HepG2 (cell line): ENCODE measurements around the gene KCTD21. TPM values are rescaled to one million over a fixed set of nuclear protein-coding genes. Genes with fewer than 3 reads are reported as not detected.

ENCODE experiments used
- ATAC-seq: fragments of 200-7000 bp; cut with Tn5 transposase; 3 replicates; pipeline ENCODE4 v1.9.1; 2020; ENCODE audit warnings: mild to moderate bottlenecking, moderate library complexity
- BruUV-seq: library from RNA; stranded (reverse); fragments of 400-500 nt; replicated peaks from 2 replicates; lab custom pipeline; 2021; lab: Mats Ljungman, UMichigan
- CTCF ChIA-PET: fragments of 300-600 bp; formaldehyde crosslinking; extraction: SDS; loops from one replicate; lab custom pipeline; 2021; ENCODE audit warnings: low total read pairs, inconsistent platforms, low intra/inter-chr PET ratio; lab: Yijun Ruan, JAX
- POLR2A ChIA-PET: fragments of 350-600 bp; sonication (Branson Sonifier 250); formaldehyde crosslinking; loops from one replicate; lab custom pipeline; 2020; ENCODE audit warnings: antibody characterized with exemption, inconsistent platforms; lab: Yijun Ruan, JAX
- DNase-seq: peaks from one replicate; pipeline ENCODE4 v3.0.0-alpha.2; 2015; ENCODE audit warnings: low spot score
- FAIRE-seq: peaks from 3 replicates; lab custom pipeline; 2011; peaks lifted over from hg19 to GRCh38; lab: Jason Lieb, UNC
- H2AFZ ChIP-seq: one replicate; pipeline ENCODE4 v1.6.1; 2011; ENCODE audit warnings: low read length, inconsistent platforms
- H3K27ac ChIP-seq: fragments of 300-600 bp; 3 replicates; pipeline ENCODE4 v1.8.0; 2011; ENCODE audit warnings: mixed run types, mild to moderate bottlenecking, mixed read lengths, low read length, inconsistent platforms; ENCODE audit not compliant: insufficient read depth; ENCODE audit errors: extremely low read length
- H3K27me3 ChIP-seq, 2 experiments: fragments of 200-600 bp in 1 of 2; 2 replicates in 1 of 2; 3 replicates in 1 of 2; pipeline versions ENCODE4 v1.6.0 to v1.8.0; 2011; ENCODE audit warnings: low read length in 2 of 2, mild to moderate bottlenecking in 2 of 2, moderate library complexity in 2 of 2, inconsistent platforms in 1 of 2; ENCODE audit not compliant: insufficient read depth in 2 of 2, control insufficient read depth in 1 of 2
- H3K36me3 ChIP-seq, 2 experiments: fragments of 200-600 bp in 1 of 2; replicated peaks in 1 of 2; 2 replicates in 1 of 2; 3 replicates in 1 of 2; pipeline versions ENCODE4 v1.5.1 to v1.8.0; 2011; ENCODE audit warnings: low read length in 2 of 2, inconsistent platforms in 1 of 2; ENCODE audit not compliant: insufficient read depth in 2 of 2, control insufficient read depth in 1 of 2
- H3K4me1 ChIP-seq: 2 replicates; pipeline ENCODE4 v1.5.1; 2012; ENCODE audit warnings: low read length, inconsistent platforms; ENCODE audit not compliant: insufficient read depth
- H3K4me2 ChIP-seq: 2 replicates; pipeline ENCODE4 v1.6.0; 2011; ENCODE audit warnings: low read depth, low read length, inconsistent platforms
- H3K4me3 ChIP-seq, 3 experiments: fragments of 200-600 bp in 1 of 3; sonication (generic), shearing (Covaris generic) in 1 of 3; replicated peaks in 1 of 3; 2 replicates each; pipeline ENCODE4 v1.5.1; 2011 to 2016; ENCODE audit warnings: low read length in 3 of 3, inconsistent platforms in 2 of 3, low read depth in 2 of 3, mild to moderate bottlenecking in 2 of 3, control low read depth in 1 of 3, mixed read lengths in 1 of 3; ENCODE audit not compliant: insufficient read depth in 1 of 3
- H3K79me2 ChIP-seq: one replicate; pipeline ENCODE4 v1.6.1; 2011; ENCODE audit warnings: low read length, inconsistent platforms; ENCODE audit not compliant: insufficient read depth
- H3K9ac ChIP-seq: 2 replicates; pipeline ENCODE4 v1.6.0; 2011; ENCODE audit warnings: mild to moderate bottlenecking, low read depth, low read length, inconsistent platforms; ENCODE audit not compliant: insufficient read depth
- H3K9me3 ChIP-seq: 2 replicates; pipeline ENCODE4 v1.5.1; 2012; ENCODE audit warnings: mild to moderate bottlenecking, low read length
- H4K20me1 ChIP-seq: 2 replicates; pipeline ENCODE4 v1.6.0; 2011; ENCODE audit warnings: inconsistent platforms, mild to moderate bottlenecking, low read length, moderate library complexity; ENCODE audit not compliant: insufficient read depth
- AFF4 ChIP-seq: sonication (generic); formaldehyde crosslinking; IDR thresholded peaks from 2 replicates; pipeline ENCODE4 v1.4.0; 2020; ENCODE audit warnings: missing genetic modification reagents
- BHLHE40 ChIP-seq: IDR thresholded peaks from 2 replicates; pipeline ENCODE4 v1.6.1; 2011; ENCODE audit warnings: low read length, improper control_type of control experiment
- CHCHD3 ChIP-seq: sonication (generic); formaldehyde crosslinking; IDR thresholded peaks from 2 replicates; pipeline ENCODE4 v1.8.0; 2022; ENCODE audit warnings: mild to moderate bottlenecking, missing genetic modification reagents, moderate library complexity
- IRX3 ChIP-seq: sonication (generic); formaldehyde crosslinking; IDR thresholded peaks from 2 replicates; pipeline ENCODE4 v1.8.1; 2023; ENCODE audit warnings: mild to moderate bottlenecking, low read depth, missing genetic modification reagents, borderline replicate concordance
- ISX ChIP-seq: sonication (generic); formaldehyde crosslinking; conservative IDR thresholded peaks from 2 replicates; pipeline ENCODE4 v1.5.0; 2020; ENCODE audit warnings: missing genetic modification reagents
- KDM4B ChIP-seq: sonication (generic); formaldehyde crosslinking; IDR thresholded peaks from 2 replicates; pipeline ENCODE4 v1.4.0; 2020; ENCODE audit warnings: missing genetic modification reagents
- KLF12 ChIP-seq: sonication (generic); formaldehyde crosslinking; IDR thresholded peaks from 2 replicates; pipeline ENCODE4 v1.4.0; 2020; ENCODE audit warnings: missing genetic modification reagents, borderline replicate concordance
- PAF1 ChIP-seq: IDR thresholded peaks from 2 replicates; pipeline ENCODE4 v1.6.1; 2016; ENCODE audit warnings: missing genetic modification reagents, missing compliant biosample characterization
- TMF1 ChIP-seq: sonication (generic); formaldehyde crosslinking; IDR thresholded peaks from 2 replicates; pipeline ENCODE4 v1.8.1; 2022; ENCODE audit warnings: low read depth, missing genetic modification reagents
- ZNF205 ChIP-seq: IDR thresholded peaks from 2 replicates; pipeline ENCODE4 v1.6.1; 2018; ENCODE audit warnings: missing biosample characterization, missing genetic modification reagents
- ZNF253 ChIP-seq: sonication (generic); formaldehyde crosslinking; IDR thresholded peaks from 2 replicates; pipeline ENCODE4 v1.8.0; 2022; ENCODE audit warnings: mild to moderate bottlenecking, missing genetic modification reagents, borderline replicate concordance
- ZNF75D ChIP-seq: sonication (generic); formaldehyde crosslinking; IDR thresholded peaks from 2 replicates; pipeline ENCODE4 v1.8.1; 2023; ENCODE audit warnings: missing genetic modification reagents, mild to moderate bottlenecking, borderline replicate concordance
- WGBS: methylation state at CpG from one replicate; pipeline ENCODE4 v1.1.6; 2017; ENCODE audit warnings: low lambda C conversion rate; 5-methylcytosine and 5-hydroxymethylcytosine counted together
- in situ Hi-C: cut with HindIII; loops from 2 replicates; pipeline ENCODE4 v1.10.0; 2017; ENCODE audit warnings: low pct_unique_long_range_greater_than_20kb; ENCODE audit not compliant: extremely low pct_ligation_motif_present
- intact Hi-C: fragments of 100-400 bp; cut with micrococcal nuclease; formaldehyde crosslinking; loops from one replicate; pipeline ENCODE4 v1.10.0; 2022; ENCODE audit not compliant: unreplicated experiment
- polyA plus RNA-seq, 8 experiments: library from polyadenylated mRNA; depleted of rRNA in 3 of 8; stranded (reverse) in 7 of 8; unstranded in 1 of 8; fragments of >200 nt; fragmentation: Illumina TruSeq in 4 of 8; extraction: Trizol in 4 of 8; gene quantifications; 2 replicates each; pipeline versions ENCODE4 v1.2.1 to v1.2.3, GENCODE V29; 2011 to 2016; ENCODE audit warnings: low read depth in 4 of 8, missing spikeins in 1 of 8, mixed read lengths in 1 of 8; ENCODE audit not compliant: insufficient read depth in 1 of 8
- total RNA-seq, 5 experiments: library from RNA; depleted of rRNA; stranded (reverse); fragments of >200 nt; fragmentation: Illumina TruSeq; extraction: Trizol; gene quantifications; 2 replicates each; pipeline ENCODE4 v1.2.3, GENCODE V29; 2016; ENCODE audit warnings: low read depth in 1 of 5

Gene KCTD21
- total and polyA plus RNA-seq, 2 of the 13 experiments (the other 11 are each of a cell fraction or from before 2014, with no cell fraction given): 3.1 to 13.5 TPM

GRCh38 chr11:78166855-78167469, 21.5 kb downstream of the KCTD21 start:
- ATAC-seq (no peak), FAIRE-seq (no peak), DNase-seq (no peak)
- ChIA-PET POLR2A (no interaction called here), CTCF (no interaction called here)
- Histone ChIP-seq H3K36me3 (no peaks in the 10 kb centered on the region), H3K9me3 (no peaks in the 10 kb centered on the region), H3K79me2 (no peaks in the 10 kb centered on the region), H3K27me3 (no peaks in the 10 kb centered on the region), H3K4me1 (peaks cover 53% of the 10 kb centered on the region), H3K4me3 (no peak overlapping the region), H3K27ac (no peak overlapping the region), H3K9ac (no peak overlapping the region), H2AFZ (no peak overlapping the region), H3K4me2 (no peak overlapping the region), H4K20me1 (no peaks in the 10 kb centered on the region; the same call in 1 of the 2 replicates)
- WGBS: 91% methylated on average over 5 of the region's 6 CpGs
- BruUV-seq: no TSS peak
- in situ Hi-C loops: no loop called here
- intact Hi-C loops: no loop called here
- TF ChIP-seq ZNF205 (CRISPR knock-in tag) (no peak), KDM4B (CRISPR knock-in tag) (no peak), ZNF75D (CRISPR knock-in tag) (no peak), ISX (CRISPR knock-in tag) (no peak), ZNF253 (no peak), AFF4 (no peak), IRX3 (CRISPR knock-in tag) (no peak), TMF1 (CRISPR knock-in tag) (no peak), CHCHD3 (CRISPR knock-in tag) (no peak), KLF12 (CRISPR knock-in tag) (no peak), PAF1 (CRISPR knock-in tag) (no peak), BHLHE40 (no peak)
